Loucy (cell line): ENCODE measurements around the gene GTF3A.

Source experiments
- H2AFZ ChIP-seq: fragments of 200-600 bp; sonication (generic); 2 replicates; pipeline ENCODE4 v1.6.0; 2016; ENCODE audit warnings: antibody characterized with exemption, mild to moderate bottlenecking, low read length, moderate library complexity
- H3F3A ChIP-seq: fragments of 200-600 bp; 2 replicates; pipeline ENCODE4 v1.6.0; 2016; ENCODE audit warnings: antibody characterized with exemption, low read depth, mild to moderate bottlenecking
- H3K27me3 ChIP-seq: fragments of 200-600 bp; sonication (generic); 2 replicates; pipeline ENCODE4 v1.6.1; 2014; ENCODE audit warnings: low read length, mild to moderate bottlenecking; ENCODE audit not compliant: insufficient read depth, poor library complexity, severe bottlenecking
- H3K36me3 ChIP-seq: fragments of 200-600 bp; sonication (generic); 2 replicates; pipeline ENCODE4 v1.6.1; 2016; ENCODE audit warnings: low read length; ENCODE audit not compliant: insufficient read depth
- H3K4me1 ChIP-seq: fragments of 200-600 bp; sonication (generic); 2 replicates; pipeline ENCODE4 v1.5.1; 2014; ENCODE audit warnings: low read length, mild to moderate bottlenecking; ENCODE audit not compliant: insufficient read depth, poor library complexity, severe bottlenecking
- H3K4me2 ChIP-seq: fragments of 200-600 bp; sonication (generic); 2 replicates; pipeline ENCODE4 v1.6.0; 2014; ENCODE audit warnings: antibody characterized with exemption, low read length, low read depth, mild to moderate bottlenecking; ENCODE audit not compliant: poor library complexity, severe bottlenecking
- H3K4me3 ChIP-seq: fragments of 200-600 bp; sonication (generic); 2 replicates; pipeline ENCODE4 v1.5.1; 2014; ENCODE audit warnings: low read length, mild to moderate bottlenecking, mixed read lengths; ENCODE audit not compliant: poor library complexity, severe bottlenecking
- H3K79me2 ChIP-seq: fragments of 200-600 bp; sonication (generic); 2 replicates; pipeline ENCODE4 v1.6.1; 2014; ENCODE audit warnings: low read length; ENCODE audit not compliant: insufficient read depth
- H3K9ac ChIP-seq: fragments of 200-600 bp; sonication (generic); 2 replicates; pipeline ENCODE4 v1.6.0; 2014; ENCODE audit warnings: mild to moderate bottlenecking, low read depth, low read length, moderate library complexity; ENCODE audit not compliant: poor library complexity, severe bottlenecking
- H3K9me2 ChIP-seq: fragments of 200-600 bp; sonication (generic); replicated peaks from 2 replicates; pipeline ENCODE4 v1.6.1; 2016; ENCODE audit warnings: low read depth, low read length, mixed read lengths
- H3K9me3 ChIP-seq: fragments of 200-600 bp; sonication (generic); 2 replicates; pipeline ENCODE4 v1.6.1; 2014; ENCODE audit warnings: mild to moderate bottlenecking, antibody characterized with exemption, low read length, low read depth; ENCODE audit not compliant: insufficient read depth
- H4K20me1 ChIP-seq: fragments of 200-600 bp; sonication (generic); 2 replicates; pipeline ENCODE4 v1.6.0; 2014; ENCODE audit warnings: antibody characterized with exemption, low read length, mild to moderate bottlenecking; ENCODE audit not compliant: insufficient read depth, poor library complexity, severe bottlenecking
- CTCF ChIP-seq: fragments of 200-600 bp; sonication (generic); conservative IDR thresholded peaks from 2 replicates; pipeline ENCODE4 v1.5.1; 2014; ENCODE audit warnings: mild to moderate bottlenecking, antibody characterized with exemption, low read length
- EZH2phosphoT487 ChIP-seq: fragments of 200-600 bp; IDR thresholded peaks from 2 replicates; pipeline ENCODE4 v1.6.1; 2018; ENCODE audit warnings: antibody characterized with exemption, mild to moderate bottlenecking, moderate library complexity, borderline replicate concordance

Gene GTF3A

GRCh38 chr13:27474751-27475268 is 50.4 kb downstream of the GTF3A start:
- H2AFZ ChIP-seq, result no peak overlapping the region
- H3K27me3 ChIP-seq, result no peaks in the 10 kb centered on the region
- no peak overlapping the region for H3K9ac ChIP-seq
- H3K4me1 ChIP-seq, result peaks cover 40% of the 10 kb centered on the region
- no peaks in the 10 kb centered on the region for H3K9me2 ChIP-seq
- no peak overlapping the region for H3K4me3 ChIP-seq
- H3K4me2 ChIP-seq, result no peak overlapping the region
- H3K79me2 ChIP-seq, result no peaks in the 10 kb centered on the region
- no peaks in the 10 kb centered on the region for H3K36me3 ChIP-seq
- no peak for TF ChIP-seq EZH2phosphoT487
- TF ChIP-seq CTCF, result no peak
- no peaks in the 10 kb centered on the region for H3K9me3 ChIP-seq
- no peaks in the 10 kb centered on the region for H3F3A ChIP-seq
- no peaks in the 10 kb centered on the region for H4K20me1 ChIP-seq

- peaks cover 51% of the 10 kb centered on the region for H3K4me1 ChIP-seq
- no peaks in the 10 kb centered on the region for H3K36me3 ChIP-seq
- H3F3A ChIP-seq, result no peaks in the 10 kb centered on the region
- TF ChIP-seq EZH2phosphoT487 (no peak), CTCF (0 out of 2 replicates have a peak, but pooled peaks have one; percentile 24)
- peak overlapping the region; percentile 5 for H3K4me2 ChIP-seq
- no peaks in the 10 kb centered on the region for H3K79me2 ChIP-seq
- no peaks in the 10 kb centered on the region for H4K20me1 ChIP-seq
- peak overlapping the region; percentile 80 for H2AFZ ChIP-seq
- H3K9me2 ChIP-seq, result no peaks in the 10 kb centered on the region
- no peaks in the 10 kb centered on the region for H3K9me3 ChIP-seq
- no peak overlapping the region for H3K4me3 ChIP-seq
- H3K27me3 ChIP-seq, result no peaks in the 10 kb centered on the region
- no peak overlapping the region for H3K9ac ChIP-seq
Measured at GRCh38 chr13:27476943-27477703, 52.7 kb downstream of the GTF3A start.

- no peak overlapping the region for H2AFZ ChIP-seq
- no peak overlapping the region for H3K4me2 ChIP-seq
- no peaks in the 10 kb centered on the region for H3K9me3 ChIP-seq
- no peaks in the 10 kb centered on the region for H3K27me3 ChIP-seq
- no peaks in the 10 kb centered on the region for H4K20me1 ChIP-seq
- H3K36me3 ChIP-seq, result no peaks in the 10 kb centered on the region
- no peak overlapping the region for H3K4me3 ChIP-seq
- H3K9ac ChIP-seq, result no peak overlapping the region
- no peaks in the 10 kb centered on the region for H3K79me2 ChIP-seq
- no peaks in the 10 kb centered on the region for H3F3A ChIP-seq
- no peak for TF ChIP-seq EZH2phosphoT487
- peak; percentile 87 for TF ChIP-seq CTCF
- no peaks in the 10 kb centered on the region for H3K9me2 ChIP-seq
- peaks cover 31% of the 10 kb centered on the region for H3K4me1 ChIP-seq
Measured at GRCh38 chr13:27481766-27482165, 57.3 kb downstream of the GTF3A start.
